HCT116 (cell line): ENCODE results near the gene HAPLN1. TPM values are rescaled to one million over a fixed set of nuclear protein-coding genes. Genes with fewer than 3 reads are reported as not detected.

Experiments
- ATAC-seq: fragments of 200-7000 bp; cut with Tn5 transposase; 2 replicates; pipeline ENCODE4 v1.9.1; 2020; ENCODE audit warnings: mild to moderate bottlenecking, moderate library complexity
- BruUV-seq: library from RNA; stranded (reverse); fragments of 400-500 nt; replicated peaks from 2 replicates; lab custom pipeline; 2021; lab: Mats Ljungman, UMichigan
- CTCF ChIA-PET: fragments of 300-600 bp; sonication (Branson Sonifier 250); formaldehyde crosslinking; loops from one replicate; lab custom pipeline; 2021; ENCODE audit warnings: antibody characterized with exemption; lab: Charles Lee
- POLR2A ChIA-PET: fragments of 300-600, 350-600 bp; sonication (Branson Sonifier 250); formaldehyde crosslinking; loops from one replicate; lab custom pipeline; 2021; ENCODE audit warnings: antibody characterized with exemption; lab: Charles Lee
- RAD21 ChIA-PET, 2 experiments: fragments of 300-600 bp; sonication (Branson Sonifier 250); formaldehyde crosslinking; loops; one replicate each; lab custom pipeline; 2023; ENCODE audit warnings: low total read pairs in 2 of 2; ENCODE audit not compliant: uncharacterized antibody in 2 of 2, unreplicated experiment in 2 of 2, low non-redundant PET in 1 of 2; lab: Charles Lee
- DNase-seq: peaks from one replicate; pipeline ENCODE4 v3.0.0-alpha.2; 2010; ENCODE audit warnings: low read depth, low spot score
- H2AFZ ChIP-seq: fragments of 200-600 bp; shearing (Covaris generic), sonication (generic); 2 replicates; pipeline ENCODE4 v1.6.1; 2017; ENCODE audit warnings: low read depth, mixed run types, mixed read lengths, antibody characterized with exemption, low read length; ENCODE audit not compliant: poor library complexity, severe bottlenecking
- H3K27ac ChIP-seq: 2 replicates; pipeline ENCODE4 v1.5.1; 2012; ENCODE audit warnings: low read depth, low read length
- H3K27me3 ChIP-seq: fragments of 200-600 bp; sonication (generic); 2 replicates; pipeline ENCODE4 v1.6.1; 2016; ENCODE audit warnings: mixed run types, low read length, mixed read lengths; ENCODE audit not compliant: insufficient read depth
- H3K36me3 ChIP-seq, 2 experiments: fragments of 200-500 bp in 1 of 2; fragments of 200-600 bp in 1 of 2; sonication (Bioruptor generic) in 1 of 2; sonication (generic) in 1 of 2; 2 replicates each; pipeline versions ENCODE4 v1.5.1 to v1.6.1; 2014 to 2016; ENCODE audit warnings: low read length in 2 of 2, inconsistent platforms in 1 of 2, mixed read lengths in 1 of 2, mixed run types in 1 of 2; ENCODE audit not compliant: insufficient read depth in 2 of 2, control insufficient read depth in 1 of 2
- H3K4me1 ChIP-seq, 2 experiments: fragments of 200-600 bp in 1 of 2; sonication (generic) in 1 of 2; 2 replicates each; pipeline versions ENCODE4 v1.5.1 to v1.6.1; 2012 to 2017; ENCODE audit warnings: low read length in 2 of 2, inconsistent platforms in 1 of 2, mild to moderate bottlenecking in 1 of 2, mixed read lengths in 1 of 2, mixed run types in 1 of 2, moderate library complexity in 1 of 2; ENCODE audit not compliant: insufficient read depth in 2 of 2, control insufficient read depth in 1 of 2
- H3K4me2 ChIP-seq: fragments of 200-600 bp; sonication (generic); 2 replicates; pipeline ENCODE4 v1.6.1; 2017; ENCODE audit warnings: mixed run types, low read length, mixed read lengths
- H3K4me3 ChIP-seq, 2 experiments: fragments of 200-600 bp in 1 of 2; sonication (generic) in 1 of 2; replicated peaks in 1 of 2; 2 replicates each; pipeline ENCODE4 v1.5.1; 2011 to 2016; ENCODE audit warnings: low read length in 2 of 2, control low read depth in 1 of 2, low read depth in 1 of 2, mild to moderate bottlenecking in 1 of 2, mixed read lengths in 1 of 2, mixed run types in 1 of 2
- H3K79me2 ChIP-seq: fragments of 200-600 bp; sonication (generic); 2 replicates; pipeline ENCODE4 v1.6.1; 2017; ENCODE audit warnings: mild to moderate bottlenecking, mixed run types, low read length, moderate library complexity, mixed read lengths; ENCODE audit not compliant: insufficient read depth
- H3K9ac ChIP-seq: fragments of 200-600 bp; sonication (generic); 2 replicates; pipeline ENCODE4 v1.6.1; 2016; ENCODE audit warnings: low read length, mixed read lengths
- H3K9me2 ChIP-seq: fragments of 200-600 bp; sonication (generic), shearing (Covaris generic); 2 replicates; pipeline ENCODE4 v1.6.1; 2017; ENCODE audit warnings: mixed run types, mild to moderate bottlenecking, moderate library complexity; ENCODE audit not compliant: insufficient read depth
- H3K9me3 ChIP-seq, 2 experiments: fragments of 200-500 bp in 1 of 2; fragments of 200-600 bp in 1 of 2; sonication (Bioruptor generic) in 1 of 2; sonication (generic) in 1 of 2; 2 replicates each; pipeline ENCODE4 v1.6.1; 2014 to 2017; ENCODE audit warnings: low read length in 2 of 2, mixed read lengths in 2 of 2, inconsistent platforms in 1 of 2, low read depth in 1 of 2, mild to moderate bottlenecking in 1 of 2, mixed run types in 1 of 2, moderate library complexity in 1 of 2; ENCODE audit not compliant: control insufficient read depth in 1 of 2, insufficient read depth in 1 of 2
- H4K20me1 ChIP-seq: fragments of 200-600 bp; sonication (generic), shearing (Covaris generic); 2 replicates; pipeline ENCODE4 v1.6.1; 2017; ENCODE audit warnings: mixed run types, mild to moderate bottlenecking, moderate library complexity; ENCODE audit not compliant: insufficient read depth
- ATF3 ChIP-seq: IDR thresholded peaks from 2 replicates; pipeline ENCODE4 v1.6.1; 2012
- CEBPB ChIP-seq: IDR thresholded peaks from 2 replicates; pipeline ENCODE4 v1.6.1; 2012; ENCODE audit warnings: low read depth
- CTCF ChIP-seq, 3 experiments: fragments of 200-600 bp in 1 of 3; sonication (generic) in 1 of 3; IDR thresholded peaks in 2 of 3; conservative IDR thresholded peaks in 1 of 3; 2 replicates each; pipeline ENCODE4 v1.5.1; 2012 to 2017; ENCODE audit warnings: low read depth in 2 of 3, low read length in 2 of 3, antibody characterized with exemption in 1 of 3, borderline replicate concordance in 1 of 3, control low read depth in 1 of 3, mild to moderate bottlenecking in 1 of 3, mixed read lengths in 1 of 3, mixed run types in 1 of 3, moderate library complexity in 1 of 3; ENCODE audit not compliant: insufficient read depth in 1 of 3
- EGR1 ChIP-seq: IDR thresholded peaks from 2 replicates; pipeline ENCODE4 v1.6.1; 2012; ENCODE audit warnings: low read depth
- ELF1 ChIP-seq: IDR thresholded peaks from 2 replicates; pipeline ENCODE4 v1.6.1; 2012; ENCODE audit warnings: low read depth, borderline replicate concordance
- EZH2phosphoT487 ChIP-seq: fragments of 200-600 bp; IDR thresholded peaks from 2 replicates; pipeline ENCODE4 v1.6.1; 2018; ENCODE audit warnings: antibody characterized with exemption, borderline replicate concordance
- JUND ChIP-seq: IDR thresholded peaks from 2 replicates; pipeline ENCODE4 v1.6.1; 2012
- POLR2A ChIP-seq: IDR thresholded peaks from 2 replicates; pipeline ENCODE4 v1.7.0; 2011; ENCODE audit warnings: borderline replicate concordance; ENCODE audit not compliant: insufficient read depth, insufficient read length; ENCODE audit errors: extremely low read depth
- POLR2AphosphoS5 ChIP-seq: IDR thresholded peaks from 2 replicates; pipeline ENCODE4 v1.6.1; 2011; ENCODE audit warnings: mild to moderate bottlenecking, low read depth, low read length, moderate library complexity
- RAD21 ChIP-seq: IDR thresholded peaks from 2 replicates; pipeline ENCODE4 v1.6.1; 2012; ENCODE audit warnings: low read depth, mild to moderate bottlenecking
- SIN3A ChIP-seq: IDR thresholded peaks from 2 replicates; pipeline ENCODE4 v1.6.1; 2012; ENCODE audit warnings: low read depth
- YY1 ChIP-seq: IDR thresholded peaks from 2 replicates; pipeline ENCODE4 v1.6.1; 2011; ENCODE audit warnings: low read length, low read depth, moderate library complexity, mild to moderate bottlenecking; ENCODE audit not compliant: insufficient replicate concordance; ENCODE audit errors: extremely low read depth
- ZBTB33 ChIP-seq: IDR thresholded peaks from 2 replicates; pipeline ENCODE4 v1.6.1; 2011; ENCODE audit warnings: mild to moderate bottlenecking, low read length, moderate library complexity; ENCODE audit not compliant: insufficient replicate concordance; ENCODE audit errors: extremely low read depth
- intact Hi-C: fragments of 100-400 bp; cut with micrococcal nuclease; formaldehyde crosslinking; loops from 2 replicates; pipeline ENCODE4 v1.10.0; 2022
- total RNA-seq: library from RNA; stranded (reverse); gene quantifications from one replicate; pipeline ENCODE4 v1.2.1, GENCODE V29; 2021; ENCODE audit not compliant: unreplicated experiment

HAPLN1 gene
- total RNA-seq, 1 experiment from 2014 or later, result 0.05 TPM

GRCh38 chr5:83701886-83702285 is 18.8 kb downstream of the HAPLN1 start:
- ChIA-PET RAD21 (no interaction called here), POLR2A (no interaction called here), CTCF (no interaction called here)
- Histone ChIP-seq H3K27me3 (no peaks in the 10 kb centered on the region), H3K9me3 (no peaks in the 10 kb centered on the region), H4K20me1 (no peaks in the 10 kb centered on the region), H3K9me2 (no peaks in the 10 kb centered on the region), H3K9ac (no peak overlapping the region), H3K4me1 (no peaks in the 10 kb centered on the region), H3K27ac (no peak overlapping the region), H3K4me3 (no peak overlapping the region), H3K4me2 (no peak overlapping the region), H3K36me3 (no peaks in the 10 kb centered on the region), H3K79me2 (no peaks in the 10 kb centered on the region), H2AFZ (peak overlapping the region; percentile 27)
- no TSS peak for BruUV-seq
- TF ChIP-seq ZBTB33 (no peak), YY1 (no peak), EGR1 (no peak), EZH2phosphoT487 (no peak), POLR2AphosphoS5 (no peak), SIN3A (no peak), JUND (no peak)
- intact Hi-C loops, result no loop called here
- DNase-seq (no peak), ATAC-seq (no peak)

- ChIA-PET POLR2A (no interaction called here), CTCF (no interaction called here), RAD21 (no interaction called here)
- Histone ChIP-seq H3K27ac (no peak overlapping the region), H3K4me2 (no peak overlapping the region), H4K20me1 (no peaks in the 10 kb centered on the region), H2AFZ (no peak overlapping the region), H3K9me2 (no peaks in the 10 kb centered on the region), H3K79me2 (no peaks in the 10 kb centered on the region), H3K9ac (no peak overlapping the region), H3K4me1 (no peaks in the 10 kb centered on the region), H3K36me3 (no peaks in the 10 kb centered on the region), H3K27me3 (no peaks in the 10 kb centered on the region), H3K4me3 (no peak overlapping the region), H3K9me3 (no peaks in the 10 kb centered on the region)
- DNase-seq (no peak), ATAC-seq (no peak)
- no TSS peak for BruUV-seq
- intact Hi-C loops, result no loop called here
- TF ChIP-seq RAD21, result no peak
- TF ChIP-seq ATF3, result no peak
- TF ChIP-seq CTCF (IDR thresholded peaks at IDR 0.05 in 2 of 3, conservative IDR thresholded peaks at IDR 0.05 in 1 of 3; ENCODE audit: borderline replicate concordance in 1 of 3, insufficient read depth in 1 of 3, low read depth in 2 of 3, low read length in 2 of 3), result no peak
- TF ChIP-seq ELF1, result no peak
- no peak for TF ChIP-seq POLR2AphosphoS5
- no peak for TF ChIP-seq CEBPB
- TF ChIP-seq POLR2A, result no peak
- TF ChIP-seq EGR1, result no peak
Measured at GRCh38 chr5:83689881-83690280, 30.8 kb downstream of the HAPLN1 start.
